ENCODE results near the gene UBE2J2. TPM values are rescaled to one million over a fixed set of nuclear protein-coding genes. Genes with fewer than 3 reads are reported as not detected.

Gene UBE2J2
- total and polyA plus RNA-seq, 2 of the 8 experiments (the other 6 are each of a cell fraction or from before 2014, with no cell fraction given), result 33.6 to 67.9 TPM

DNA sequence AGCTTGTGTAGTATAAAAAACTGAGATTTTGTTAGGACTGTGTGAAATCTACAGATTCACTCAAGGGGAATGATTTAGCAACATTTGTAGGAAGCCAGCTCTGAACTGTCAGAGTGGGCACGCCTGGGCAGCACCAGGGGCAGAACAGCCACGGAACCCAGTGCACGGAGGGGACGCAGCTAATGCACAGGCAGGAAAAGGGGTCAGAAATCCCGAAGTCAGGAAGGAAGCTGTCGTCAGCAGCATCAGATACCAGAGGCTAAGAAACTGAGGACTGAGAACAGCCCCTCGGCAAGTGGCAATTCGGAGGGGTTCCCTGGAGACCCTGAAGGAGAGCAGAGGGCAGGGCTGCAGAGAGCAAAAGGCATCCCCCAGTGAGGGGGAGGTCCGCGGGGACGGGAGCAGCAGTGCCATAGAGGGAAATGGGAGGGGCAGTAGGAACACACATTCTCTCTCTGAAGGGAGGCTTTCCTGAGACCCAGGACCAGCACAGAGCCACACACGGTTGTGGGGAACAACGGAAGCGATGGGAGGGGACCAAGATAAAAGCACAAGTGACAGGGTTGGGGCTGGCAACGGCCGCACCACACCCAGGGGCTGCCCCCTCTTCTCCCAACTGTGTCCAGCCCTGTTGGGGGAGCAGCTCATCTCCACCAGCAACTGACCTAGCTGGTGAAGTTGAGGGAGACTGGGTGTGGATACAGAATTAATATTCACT, 12.7 kb downstream of the UBE2J2 start:
- Histone ChIP-seq H3K27me3 (replicated peaks in 1 of 4; ENCODE audit: control insufficient read depth in 3 of 4, extremely low read depth in 1 of 4, insufficient read depth in 3 of 4, low read length in 3 of 4) (no peaks in the 10 kb centered on the region), H4K5ac (ENCODE audit: insufficient read length, low read depth, low read length) (no peak overlapping the region), H3K56ac (replicated peaks; ENCODE audit: insufficient read length, low read depth, low read length) (no peak overlapping the region), H3K4me2 (ENCODE audit: insufficient read depth in 1 of 2, low read depth in 2 of 2, low read length in 2 of 2) (no peak overlapping the region), H3K9me3 (ENCODE audit: insufficient read depth in 2 of 2, low read depth in 1 of 2, low read length in 1 of 2) (no peaks in the 10 kb centered on the region), H2BK12ac (ENCODE audit: low read depth, low read length) (no peak overlapping the region), H3K14ac (ENCODE audit: insufficient read length) (no peak overlapping the region), H2BK120ac (replicated peaks; ENCODE audit: low read depth, low read length) (no peak overlapping the region), H3K27ac (ENCODE audit: low read depth, low read length) (no peak overlapping the region), H3K18ac (ENCODE audit: extremely low read depth, low read length) (no peak overlapping the region), H3K79me1 (ENCODE audit: low read depth, low read length) (peaks cover 16% of the 10 kb centered on the region), H2AK5ac (ENCODE audit: low read depth, low read length) (no peak overlapping the region), H3K4ac (replicated peaks; ENCODE audit: insufficient read length, low read depth, low read length) (no peak overlapping the region), H3K79me2 (ENCODE audit: control insufficient read depth in 1 of 2, insufficient read depth in 2 of 2, low read length in 2 of 2) (peaks cover 0 to 10% of the 10 kb centered on the region in 2 experiments; a peak in 2 of 4 replicates), H3K4me3 (ENCODE audit: extremely low read depth in 1 of 4, insufficient read depth in 2 of 4, low read depth in 3 of 4, low read length in 4 of 4) (no peak overlapping the region), H4K91ac (replicated peaks; ENCODE audit: insufficient read length, low read length) (no peak overlapping the region), H4K20me1 (replicated peaks in 1 of 2; ENCODE audit: control insufficient read depth in 1 of 2, insufficient read depth in 2 of 2, low read length in 2 of 2) (peaks cover 13 to 32% of the 10 kb centered on the region in 2 experiments), H3K23me2 (ENCODE audit: low read depth, low read length) (no peaks in the 10 kb centered on the region), H3K4me1 (replicated peaks in 1 of 4; ENCODE audit: control insufficient read depth in 3 of 4, insufficient read depth in 4 of 4, low read length in 3 of 4) (peaks cover 0 to 14% (median 8%) of the 10 kb centered on the region in 4 experiments; a peak in 6 of 7 replicates), H2BK5ac (ENCODE audit: low read depth, low read length) (no peak overlapping the region), H2BK15ac (ENCODE audit: low read length) (no peak overlapping the region), H4K8ac (ENCODE audit: extremely low read depth, insufficient read depth, low read length) (no peak overlapping the region; the same call in 1 of the 2 replicates), H3K36me3 (ENCODE audit: control insufficient read depth in 2 of 4, insufficient read depth in 4 of 4, low read length in 3 of 4) (peaks cover 14 to 35% (median 22%) of the 10 kb centered on the region in 4 experiments), H2AFZ (ENCODE audit: low read length) (no peak overlapping the region), H3K23ac (ENCODE audit: insufficient read length) (no peak overlapping the region), H2BK20ac (ENCODE audit: low read length) (no peak overlapping the region), H3K9ac (replicated peaks in 1 of 4; ENCODE audit: extremely low read depth in 1 of 4, low read depth in 3 of 4, low read length in 3 of 4) (no peak overlapping the region)
- 92% methylated on average over 16 of the region's 16 CpGs; no CpG with 5 or more reads in 1 of the 2 experiments for WGBS, 2 experiments (ENCODE audit: extremely low coverage in 1 of 2, insufficient coverage in 1 of 2, insufficient read length in 1 of 2, insufficient replicate concordance in 2 of 2, low coverage in 1 of 2, low lambda C conversion rate in 2 of 2, missing lambda C conversion rate in 1 of 2)
- DNase-seq (ENCODE audit: low read depth in 1 of 2, low spot score in 2 of 2), result no peak
- TF ChIP-seq, protein P1, sequence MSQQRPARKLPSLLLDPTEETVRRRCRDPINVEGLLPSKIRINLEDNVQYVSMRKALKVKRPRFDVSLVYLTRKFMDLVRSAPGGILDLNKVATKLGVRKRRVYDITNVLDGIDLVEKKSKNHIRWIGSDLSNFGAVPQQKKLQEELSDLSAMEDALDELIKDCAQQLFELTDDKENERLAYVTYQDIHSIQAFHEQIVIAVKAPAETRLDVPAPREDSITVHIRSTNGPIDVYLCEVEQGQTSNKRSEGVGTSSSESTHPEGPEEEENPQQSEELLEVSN (IDR thresholded peaks at IDR 0.05), result no peak
- no peak for TF ChIP-seq RNF2 (IDR thresholded peaks at IDR 0.05; ENCODE audit: borderline replicate concordance, low read depth, low read length, missing control alignments, poor library complexity, severe bottlenecking)
- no peak for TF ChIP-seq SUZ12 (IDR thresholded peaks at IDR 0.05; ENCODE audit: low read length)
- TF ChIP-seq SIX5 (IDR thresholded peaks at IDR 0.05; ENCODE audit: low read depth, low read length), result no peak
- no peak for TF ChIP-seq ZNF274 (IDR thresholded peaks at IDR 0.05; ENCODE audit: borderline replicate concordance, extremely low read depth, low read length)
- ChIA-PET CTCF (ENCODE audit: partially characterized antibody) (interaction anchor here (0.7 to 2.7 kb wide), 6 partner anchors 10 to 349 kb away, joined by 3 to 8 read pairs (median 3); no protein-coding TSS in a partner anchor), POLR2A (ENCODE audit: partially characterized antibody) (interaction anchor here (1.2 to 3.9 kb wide), 3 partner anchors 10 to 30 kb away, joined by 4 to 16 read pairs (median 7); partner anchors contain the start of gene UBE2J2)
- FAIRE-seq, result no peak

Data from H1 (cell line).